Endothelial cell of umbilical vein (primary cell): ENCODE data around the gene COL20A1. TPM values are rescaled to one million over a fixed set of nuclear protein-coding genes. Genes with fewer than 3 reads are reported as not detected.

Source experiments
- BruUV-seq: library from RNA; stranded (reverse); fragments of 400-500 nt; replicated peaks from 2 replicates; lab custom pipeline; 2021; lab: Mats Ljungman, UMichigan
- CTCF ChIA-PET: fragments of 300-600, 350-600 bp; sonication (Branson Sonifier 250); formaldehyde crosslinking; loops from one replicate; lab custom pipeline; 2021; ENCODE audit warnings: antibody characterized with exemption, inconsistent platforms; lab: Charles Lee
- POLR2A ChIA-PET: fragments of 300-600, 350-600 bp; sonication (Branson Sonifier 250); formaldehyde crosslinking; loops from one replicate; lab custom pipeline; 2021; ENCODE audit warnings: antibody characterized with exemption, inconsistent platforms; lab: Charles Lee
- DNase-seq: peaks from one replicate; pipeline ENCODE4 v3.0.0-alpha.2; 2011; ENCODE audit warnings: low read depth, low spot score
- FAIRE-seq: peaks from 2 replicates; lab custom pipeline; 2011; peaks lifted over from hg19 to GRCh38; lab: Jason Lieb, UNC
- H2AFZ ChIP-seq: 2 replicates; pipeline ENCODE4 v1.6.0; 2012; ENCODE audit warnings: low read depth, low read length, control low read depth, inconsistent platforms
- H3K27ac ChIP-seq: 2 replicates; pipeline ENCODE4 v1.5.1; 2011; ENCODE audit warnings: low read depth, mild to moderate bottlenecking, control low read depth, low read length, moderate library complexity; ENCODE audit not compliant: insufficient read depth
- H3K27me3 ChIP-seq, 2 experiments: 2 replicates each; pipeline versions ENCODE4 v1.6.0 to v1.6.1; 2011; ENCODE audit warnings: low read length in 2 of 2, mixed read lengths in 1 of 2; ENCODE audit not compliant: control insufficient read depth in 2 of 2, insufficient read depth in 2 of 2
- H3K36me3 ChIP-seq, 2 experiments: 2 replicates in 1 of 2; 3 replicates in 1 of 2; pipeline ENCODE4 v1.5.1; 2011; ENCODE audit warnings: low read length in 2 of 2, mild to moderate bottlenecking in 1 of 2, moderate library complexity in 1 of 2; ENCODE audit not compliant: control insufficient read depth in 2 of 2, insufficient read depth in 2 of 2; ENCODE audit errors: extremely low read depth in 1 of 2
- H3K4me1 ChIP-seq: 3 replicates; pipeline ENCODE4 v1.5.1; 2011; ENCODE audit warnings: mild to moderate bottlenecking, low read length; ENCODE audit not compliant: control insufficient read depth, insufficient read depth; ENCODE audit errors: extremely low read depth
- H3K4me2 ChIP-seq: 2 replicates; pipeline ENCODE4 v1.6.1; 2011; ENCODE audit warnings: low read length, control low read depth, mixed read lengths; ENCODE audit not compliant: insufficient read depth
- H3K4me3 ChIP-seq, 3 experiments: fragments of 200-600 bp in 1 of 3; sonication (generic), shearing (Covaris generic) in 1 of 3; replicated peaks in 1 of 3; 2 replicates each; pipeline ENCODE4 v1.5.1; 2011 to 2016; ENCODE audit warnings: control low read depth in 3 of 3, low read length in 3 of 3, mild to moderate bottlenecking in 2 of 3, inconsistent platforms in 1 of 3, low read depth in 1 of 3, moderate library complexity in 1 of 3; ENCODE audit not compliant: insufficient read depth in 1 of 3
- H3K79me2 ChIP-seq: 2 replicates; pipeline ENCODE4 v1.6.0; 2012; ENCODE audit warnings: low read length, inconsistent platforms; ENCODE audit not compliant: control insufficient read depth, insufficient read depth
- H3K9ac ChIP-seq: replicated peaks from 2 replicates; pipeline ENCODE3; 2011; ENCODE audit warnings: low read length, control low read depth; ENCODE audit not compliant: insufficient read depth; ENCODE audit errors: extremely low read depth
- H3K9me1 ChIP-seq: replicated peaks from 3 replicates; pipeline ENCODE4 v1.6.0; 2011; ENCODE audit warnings: mild to moderate bottlenecking, low read length; ENCODE audit not compliant: control insufficient read depth, insufficient read depth; ENCODE audit errors: extremely low read depth
- H3K9me3 ChIP-seq: replicated peaks from 2 replicates; pipeline ENCODE4 v1.5.1; 2012; ENCODE audit warnings: low read length, inconsistent platforms; ENCODE audit not compliant: control insufficient read depth, insufficient read depth
- H4K20me1 ChIP-seq: replicated peaks from 2 replicates; pipeline ENCODE3; 2011; ENCODE audit warnings: mild to moderate bottlenecking, low read length; ENCODE audit not compliant: control insufficient read depth, insufficient read depth; ENCODE audit errors: extremely low read depth
- EZH2 ChIP-seq: IDR thresholded peaks from 2 replicates; pipeline ENCODE4 v1.6.1; 2012; ENCODE audit warnings: borderline replicate concordance, low read depth, mild to moderate bottlenecking, moderate library complexity, low read length, inconsistent platforms; ENCODE audit not compliant: severe bottlenecking
- FOS ChIP-seq: IDR thresholded peaks from 2 replicates; pipeline ENCODE4 v1.6.1; 2011; ENCODE audit warnings: mild to moderate bottlenecking, low read length, moderate library complexity, borderline replicate concordance; ENCODE audit not compliant: insufficient read depth
- GATA2 ChIP-seq: IDR thresholded peaks from 2 replicates; pipeline ENCODE4 v1.7.0; 2011; ENCODE audit warnings: low read depth, mild to moderate bottlenecking, moderate library complexity, mixed read lengths, low read length; ENCODE audit not compliant: insufficient read length, insufficient read depth
- JUN ChIP-seq: IDR thresholded peaks from 2 replicates; pipeline ENCODE4 v1.6.1; 2011; ENCODE audit warnings: borderline replicate concordance, low read depth; ENCODE audit not compliant: insufficient read length, insufficient read depth
- MYC ChIP-seq: IDR thresholded peaks from one replicate; pipeline ENCODE4 v1.6.1; 2011; ENCODE audit warnings: mild to moderate bottlenecking, low read depth, low read length
- POLR2A ChIP-seq: IDR thresholded peaks from 2 replicates; pipeline ENCODE4 v1.6.1; 2012; ENCODE audit warnings: low read depth, mild to moderate bottlenecking, control low read depth, low read length
- POLR2AphosphoS5 ChIP-seq: IDR thresholded peaks from 2 replicates; pipeline ENCODE4 v1.6.1; 2012; ENCODE audit warnings: low read depth, mild to moderate bottlenecking, control low read depth, low read length, moderate library complexity; ENCODE audit not compliant: insufficient read depth
- dilution Hi-C: fragments of 300-500 bp; cut with MboI; formaldehyde crosslinking; loops from one replicate; pipeline ENCODE4 v1.15.0; 2019; ENCODE audit warnings: low sequenced_read_pairs; ENCODE audit not compliant: extremely low pct_ligation_motif_present
- intact Hi-C: fragments of 100-400 bp; cut with micrococcal nuclease; formaldehyde crosslinking; loops from one replicate; pipeline ENCODE4 v1.10.0; 2022
- polyA plus RNA-seq, 4 experiments: library from polyadenylated mRNA; depleted of rRNA in 3 of 4; stranded (reverse) in 3 of 4; unstranded in 1 of 4; fragments of >200 nt; gene quantifications; 2 replicates each; pipeline versions ENCODE4 v1.2.1 to v1.2.3, GENCODE V29; 2011 to 2012; ENCODE audit warnings: missing spikeins in 1 of 4
- total RNA-seq: library from RNA; stranded (reverse); gene quantifications from 2 replicates; pipeline ENCODE4 v1.2.3, GENCODE V29; 2021
- TF ChIP-seq, protein P1 (sequence below), 2 donors: IDR thresholded peaks; 1 replicate in 1 of 2; 2 replicates in 1 of 2; pipeline ENCODE4 v1.5.1; 2011; ENCODE audit warnings: low read length in 2 of 2, mild to moderate bottlenecking in 2 of 2, moderate library complexity in 2 of 2, control low read depth in 1 of 2, inconsistent platforms in 1 of 2, low read depth in 1 of 2; ENCODE audit not compliant: insufficient read depth in 1 of 2; ENCODE audit errors: extremely low read depth in 1 of 2
- TF ChIP-seq, protein P2 (sequence below): IDR thresholded peaks from 2 replicates; pipeline ENCODE4 v1.6.1; 2011; ENCODE audit not compliant: insufficient read depth, insufficient read length

Gene COL20A1
- total and polyA plus RNA-seq, 2 donors (not counting 3 experiments of a cell fraction or from before 2014, with no cell fraction given): not detected

DNA sequence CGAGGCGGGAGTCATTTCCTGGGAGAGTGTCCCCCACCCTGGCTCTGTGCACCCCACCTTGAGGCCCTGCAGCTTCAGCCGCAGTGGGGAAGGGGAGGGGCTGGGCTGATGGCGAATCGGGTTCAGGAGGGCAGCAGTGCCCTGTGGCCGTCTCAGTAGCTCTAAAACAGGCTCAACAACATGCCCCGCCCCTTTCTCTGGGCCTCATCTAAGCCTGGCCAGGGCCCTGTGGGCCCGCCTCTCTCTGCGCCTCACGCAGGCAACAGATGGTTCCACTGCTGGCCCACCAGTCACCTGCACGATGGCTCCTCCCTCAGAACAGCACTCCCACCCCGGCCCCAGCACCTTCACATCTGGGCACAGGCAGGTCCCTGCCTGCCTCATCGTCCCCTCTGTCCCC, 38.0 kb downstream of the COL20A1 start:
- ChIA-PET POLR2A (no interaction called here), CTCF (no interaction called here)
- no peak for TF ChIP-seq MYC
- no peak for TF ChIP-seq POLR2A
- TF ChIP-seq, protein P1, sequence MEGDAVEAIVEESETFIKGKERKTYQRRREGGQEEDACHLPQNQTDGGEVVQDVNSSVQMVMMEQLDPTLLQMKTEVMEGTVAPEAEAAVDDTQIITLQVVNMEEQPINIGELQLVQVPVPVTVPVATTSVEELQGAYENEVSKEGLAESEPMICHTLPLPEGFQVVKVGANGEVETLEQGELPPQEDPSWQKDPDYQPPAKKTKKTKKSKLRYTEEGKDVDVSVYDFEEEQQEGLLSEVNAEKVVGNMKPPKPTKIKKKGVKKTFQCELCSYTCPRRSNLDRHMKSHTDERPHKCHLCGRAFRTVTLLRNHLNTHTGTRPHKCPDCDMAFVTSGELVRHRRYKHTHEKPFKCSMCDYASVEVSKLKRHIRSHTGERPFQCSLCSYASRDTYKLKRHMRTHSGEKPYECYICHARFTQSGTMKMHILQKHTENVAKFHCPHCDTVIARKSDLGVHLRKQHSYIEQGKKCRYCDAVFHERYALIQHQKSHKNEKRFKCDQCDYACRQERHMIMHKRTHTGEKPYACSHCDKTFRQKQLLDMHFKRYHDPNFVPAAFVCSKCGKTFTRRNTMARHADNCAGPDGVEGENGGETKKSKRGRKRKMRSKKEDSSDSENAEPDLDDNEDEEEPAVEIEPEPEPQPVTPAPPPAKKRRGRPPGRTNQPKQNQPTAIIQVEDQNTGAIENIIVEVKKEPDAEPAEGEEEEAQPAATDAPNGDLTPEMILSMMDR (IDR thresholded peaks at IDR 0.05; ENCODE audit: extremely low read depth in 1 of 2, insufficient read depth in 1 of 2, low read depth in 1 of 2, low read length in 2 of 2): no peak
- TF ChIP-seq EZH2: no peak
- no peak for TF ChIP-seq GATA2
- TF ChIP-seq POLR2AphosphoS5: no peak
- no peak for TF ChIP-seq JUN
- TF ChIP-seq, protein P2, sequence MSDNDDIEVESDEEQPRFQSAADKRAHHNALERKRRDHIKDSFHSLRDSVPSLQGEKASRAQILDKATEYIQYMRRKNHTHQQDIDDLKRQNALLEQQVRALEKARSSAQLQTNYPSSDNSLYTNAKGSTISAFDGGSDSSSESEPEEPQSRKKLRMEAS: no peak
- TF ChIP-seq FOS: no peak
- no TSS peak for BruUV-seq
- no peaks in the 10 kb centered on the region for H3K9me1 ChIP-seq
- no peaks in the 10 kb centered on the region for H3K36me3 ChIP-seq
- no peak overlapping the region for H3K4me2 ChIP-seq
- H3K4me3 ChIP-seq: no peak overlapping the region
- FAIRE-seq (no peak), DNase-seq (no peak)
- no peaks in the 10 kb centered on the region for H4K20me1 ChIP-seq
- no peaks in the 10 kb centered on the region for H3K9me3 ChIP-seq
- H3K4me1 ChIP-seq: no peaks in the 10 kb centered on the region
- intact Hi-C loops: no loop called here
- no peaks in the 10 kb centered on the region for H3K79me2 ChIP-seq
- no peak overlapping the region for H3K9ac ChIP-seq
- no peak overlapping the region for H3K27ac ChIP-seq
- no peak overlapping the region for H2AFZ ChIP-seq
- dilution Hi-C loops: no loop called here
- no peaks in the 10 kb centered on the region for H3K27me3 ChIP-seq
